Osteoblast (primary cell): ENCODE data around the gene COX10. TPM values are rescaled to one million over a fixed set of nuclear protein-coding genes. Genes with fewer than 3 reads are reported as not detected.

Experiments used
- DNase-seq: peaks from one replicate; pipeline ENCODE4 v3.0.0; 2011; ENCODE audit warnings: low spot score, mixed read lengths; ENCODE audit not compliant: insufficient read length; ENCODE audit errors: missing footprints
- H2AFZ ChIP-seq: 2 replicates; pipeline ENCODE4 v1.6.0; 2011; ENCODE audit warnings: mild to moderate bottlenecking, low read length
- H3K27ac ChIP-seq: 2 replicates; pipeline ENCODE4 v1.5.1; 2011; ENCODE audit warnings: mild to moderate bottlenecking, low read depth, low read length, moderate library complexity
- H3K27me3 ChIP-seq: 2 replicates; pipeline ENCODE4 v1.6.0; 2012; ENCODE audit warnings: mild to moderate bottlenecking, control low read depth, inconsistent platforms, low read length, moderate library complexity; ENCODE audit not compliant: insufficient read depth
- H3K36me3 ChIP-seq: 2 replicates; pipeline ENCODE4 v1.5.1; 2011; ENCODE audit warnings: mild to moderate bottlenecking, low read length, control low read depth, moderate library complexity; ENCODE audit not compliant: insufficient read depth
- H3K4me1 ChIP-seq: 2 replicates; pipeline ENCODE4 v1.5.1; 2011; ENCODE audit warnings: mild to moderate bottlenecking, low read length, control low read depth, moderate library complexity; ENCODE audit not compliant: insufficient read depth
- H3K4me2 ChIP-seq: 2 replicates; pipeline ENCODE4 v1.6.0; 2011; ENCODE audit warnings: mild to moderate bottlenecking, low read length; ENCODE audit not compliant: insufficient read depth
- H3K4me3 ChIP-seq: fragments of 200-600 bp; sonication (generic); 3 replicates; pipeline ENCODE4 v1.5.1; 2012; ENCODE audit warnings: mild to moderate bottlenecking, low read length, inconsistent platforms; ENCODE audit not compliant: insufficient read depth
- H3K79me2 ChIP-seq: 2 replicates; pipeline ENCODE4 v1.6.0; 2012; ENCODE audit warnings: mild to moderate bottlenecking, low read length, control low read depth, inconsistent platforms; ENCODE audit not compliant: insufficient read depth
- H3K9me3 ChIP-seq: 2 replicates; pipeline ENCODE4 v1.5.1; 2011; ENCODE audit warnings: low read depth, low read length, control low read depth
- H4K20me1 ChIP-seq: 2 replicates; pipeline ENCODE4 v1.6.0; 2012; ENCODE audit warnings: mild to moderate bottlenecking, low read length, control low read depth; ENCODE audit not compliant: insufficient read depth
- total RNA-seq: library from RNA; depleted of rRNA; stranded (reverse); fragments of >200 nt; gene quantifications from 2 replicates; pipeline ENCODE4 v1.2.3, GENCODE V29; 2012
- TF ChIP-seq, protein P1 (sequence below): IDR thresholded peaks from 2 replicates; pipeline ENCODE4 v1.5.1; 2011; ENCODE audit warnings: mild to moderate bottlenecking, low read depth, low read length, moderate library complexity; ENCODE audit errors: extremely low read depth

The COX10 gene
- total RNA-seq, 1 donor: 14.8 TPM

- Histone ChIP-seq H4K20me1 (peaks cover 3% of the 10 kb centered on the region), H3K36me3 (no peaks in the 10 kb centered on the region), H3K27ac (no peak overlapping the region), H3K79me2 (no peaks in the 10 kb centered on the region), H3K27me3 (no peaks in the 10 kb centered on the region), H3K9me3 (no peaks in the 10 kb centered on the region), H3K4me3 (no peak overlapping the region), H3K4me1 (no peaks in the 10 kb centered on the region), H3K4me2 (no peak overlapping the region), H2AFZ (no peak overlapping the region)
- TF ChIP-seq, protein P1, sequence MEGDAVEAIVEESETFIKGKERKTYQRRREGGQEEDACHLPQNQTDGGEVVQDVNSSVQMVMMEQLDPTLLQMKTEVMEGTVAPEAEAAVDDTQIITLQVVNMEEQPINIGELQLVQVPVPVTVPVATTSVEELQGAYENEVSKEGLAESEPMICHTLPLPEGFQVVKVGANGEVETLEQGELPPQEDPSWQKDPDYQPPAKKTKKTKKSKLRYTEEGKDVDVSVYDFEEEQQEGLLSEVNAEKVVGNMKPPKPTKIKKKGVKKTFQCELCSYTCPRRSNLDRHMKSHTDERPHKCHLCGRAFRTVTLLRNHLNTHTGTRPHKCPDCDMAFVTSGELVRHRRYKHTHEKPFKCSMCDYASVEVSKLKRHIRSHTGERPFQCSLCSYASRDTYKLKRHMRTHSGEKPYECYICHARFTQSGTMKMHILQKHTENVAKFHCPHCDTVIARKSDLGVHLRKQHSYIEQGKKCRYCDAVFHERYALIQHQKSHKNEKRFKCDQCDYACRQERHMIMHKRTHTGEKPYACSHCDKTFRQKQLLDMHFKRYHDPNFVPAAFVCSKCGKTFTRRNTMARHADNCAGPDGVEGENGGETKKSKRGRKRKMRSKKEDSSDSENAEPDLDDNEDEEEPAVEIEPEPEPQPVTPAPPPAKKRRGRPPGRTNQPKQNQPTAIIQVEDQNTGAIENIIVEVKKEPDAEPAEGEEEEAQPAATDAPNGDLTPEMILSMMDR: no peak
- DNase-seq: no peak
Measured at GRCh38 chr17:14198013-14198412, 128.7 kb downstream of the COX10 start.

- Histone ChIP-seq H2AFZ (no peak overlapping the region), H3K4me2 (no peak overlapping the region), H3K27me3 (no peaks in the 10 kb centered on the region), H4K20me1 (peaks cover 3% of the 10 kb centered on the region), H3K4me3 (no peak overlapping the region), H3K4me1 (no peaks in the 10 kb centered on the region), H3K27ac (no peak overlapping the region), H3K9me3 (no peaks in the 10 kb centered on the region), H3K36me3 (no peaks in the 10 kb centered on the region), H3K79me2 (no peaks in the 10 kb centered on the region)
- DNase-seq: no peak
- TF ChIP-seq, protein P1: no peak
Measured at GRCh38 chr17:14198575-14198974, 129.3 kb downstream of the COX10 start.

GRCh38 chr17:14199601-14200000, 130.3 kb downstream of the COX10 start:
- no peak overlapping the region for H3K27ac ChIP-seq
- no peaks in the 10 kb centered on the region for H3K27me3 ChIP-seq
- H2AFZ ChIP-seq: no peak overlapping the region
- H3K9me3 ChIP-seq: no peaks in the 10 kb centered on the region
- no peak for DNase-seq
- H3K4me1 ChIP-seq: no peaks in the 10 kb centered on the region
- H3K4me3 ChIP-seq: no peak overlapping the region
- no peak overlapping the region for H3K4me2 ChIP-seq
- peaks cover 3% of the 10 kb centered on the region for H4K20me1 ChIP-seq
- H3K79me2 ChIP-seq: no peaks in the 10 kb centered on the region
- no peaks in the 10 kb centered on the region for H3K36me3 ChIP-seq
- TF ChIP-seq, protein P1: no peak

GRCh38 chr17:14200354-14200753, 131.1 kb downstream of the COX10 start:
- Histone ChIP-seq H3K4me2 (no peak overlapping the region), H3K27me3 (no peaks in the 10 kb centered on the region), H3K36me3 (no peaks in the 10 kb centered on the region), H3K9me3 (no peaks in the 10 kb centered on the region), H3K4me3 (no peak overlapping the region), H3K27ac (no peak overlapping the region), H3K4me1 (no peaks in the 10 kb centered on the region), H2AFZ (no peak overlapping the region), H4K20me1 (peaks cover 3% of the 10 kb centered on the region), H3K79me2 (no peaks in the 10 kb centered on the region)
- DNase-seq: no peak
- TF ChIP-seq, protein P1: no peak
